Neural crest cell (in vitro differentiated cells): ENCODE measurements around the gene DENND6B. TPM values are rescaled to one million over a fixed set of nuclear protein-coding genes. Genes with fewer than 3 reads are reported as not detected.

Experiments
- DNase-seq: peaks from one replicate; pipeline ENCODE4 v3.0.0; 2021; ENCODE audit warnings: low read depth, mixed read lengths, low spot score
- H3K27ac Mint-ChIP-seq: one replicate; pipeline ENCODE4 v1.8.0; 2021; ENCODE audit warnings: mild to moderate bottlenecking, mixed read lengths; ENCODE audit not compliant: unreplicated experiment
- H3K27me3 Mint-ChIP-seq: 2 replicates; pipeline ENCODE4 v1.8.0; 2021; ENCODE audit warnings: low read depth, mild to moderate bottlenecking, mixed read lengths
- H3K36me3 Mint-ChIP-seq: 2 replicates; pipeline ENCODE4 v1.8.0; 2021; ENCODE audit warnings: low read depth, mild to moderate bottlenecking, mixed read lengths
- H3K4me1 Mint-ChIP-seq: 2 replicates; pipeline ENCODE4 v1.8.0; 2021; ENCODE audit warnings: mixed read lengths
- H3K4me3 Mint-ChIP-seq: one replicate; pipeline ENCODE4 v1.8.0; 2021; ENCODE audit warnings: mild to moderate bottlenecking, mixed read lengths
- H3K9me3 Mint-ChIP-seq: 2 replicates; pipeline ENCODE4 v1.8.0; 2021; ENCODE audit warnings: mixed read lengths
- CTCF ChIP-seq: fragments of 200-600 bp; sonication (generic); conservative IDR thresholded peaks from 2 replicates; pipeline ENCODE4 v1.5.0; 2021; ENCODE audit warnings: antibody characterized with exemption, mild to moderate bottlenecking
- total RNA-seq: library from RNA; stranded (reverse); gene quantifications from 2 replicates; pipeline ENCODE4 v1.2.1, GENCODE V29; 2021

DENND6B gene
- total RNA-seq, 1 donor from 2014 or later, result 22.0 TPM

- Mint-ChIP-seq H3K4me1 (peaks cover 5% of the 10 kb centered on the region), H3K9me3 (no peaks in the 10 kb centered on the region), H3K27me3 (peaks cover 20% of the 10 kb centered on the region), H3K36me3 (no peaks in the 10 kb centered on the region), H3K4me3 (peak overlapping the region; percentile 61), H3K27ac (no peak overlapping the region)
- no peak for DNase-seq
- no peak for TF ChIP-seq CTCF
Observed at GRCh38 chr22:50264946-50265669, 61.7 kb downstream of the DENND6B start.

GRCh38 chr22:50264104-50264745 is 62.6 kb downstream of the DENND6B start:
- peak overlapping the region; percentile 49 for H3K4me3 Mint-ChIP-seq

GRCh38 chr22:50262973-50263617 is 63.7 kb downstream of the DENND6B start:
- no peak overlapping the region for H3K27ac Mint-ChIP-seq
- no peak overlapping the region for H3K4me3 Mint-ChIP-seq
- no peak for DNase-seq
- H3K9me3 Mint-ChIP-seq, result no peaks in the 10 kb centered on the region
- peaks cover 5% of the 10 kb centered on the region for H3K27me3 Mint-ChIP-seq
- TF ChIP-seq CTCF, result no peak
- H3K4me1 Mint-ChIP-seq, result peaks cover 5% of the 10 kb centered on the region
- no peaks in the 10 kb centered on the region for H3K36me3 Mint-ChIP-seq

More at GRCh38 chr22:50264104-50264745, 62.6 kb downstream of the DENND6B start:
- no peak for DNase-seq
- no peaks in the 10 kb centered on the region for H3K36me3 Mint-ChIP-seq
- H3K9me3 Mint-ChIP-seq, result no peaks in the 10 kb centered on the region
- peaks cover 5% of the 10 kb centered on the region for H3K4me1 Mint-ChIP-seq
- no peak for TF ChIP-seq CTCF
- no peak overlapping the region for H3K27ac Mint-ChIP-seq
- peaks cover 16% of the 10 kb centered on the region for H3K27me3 Mint-ChIP-seq

GRCh38 chr22:50262460-50262911 is 64.3 kb downstream of the DENND6B start:
- H3K4me3 Mint-ChIP-seq, result peak overlapping the region; percentile 81
- no peak for TF ChIP-seq CTCF
- no peak for DNase-seq
- no peaks in the 10 kb centered on the region for H3K36me3 Mint-ChIP-seq
- H3K9me3 Mint-ChIP-seq, result no peaks in the 10 kb centered on the region
- H3K4me1 Mint-ChIP-seq, result peaks cover 5% of the 10 kb centered on the region
- H3K27ac Mint-ChIP-seq, result no peak overlapping the region
- H3K27me3 Mint-ChIP-seq, result peaks cover 3% of the 10 kb centered on the region

DNA sequence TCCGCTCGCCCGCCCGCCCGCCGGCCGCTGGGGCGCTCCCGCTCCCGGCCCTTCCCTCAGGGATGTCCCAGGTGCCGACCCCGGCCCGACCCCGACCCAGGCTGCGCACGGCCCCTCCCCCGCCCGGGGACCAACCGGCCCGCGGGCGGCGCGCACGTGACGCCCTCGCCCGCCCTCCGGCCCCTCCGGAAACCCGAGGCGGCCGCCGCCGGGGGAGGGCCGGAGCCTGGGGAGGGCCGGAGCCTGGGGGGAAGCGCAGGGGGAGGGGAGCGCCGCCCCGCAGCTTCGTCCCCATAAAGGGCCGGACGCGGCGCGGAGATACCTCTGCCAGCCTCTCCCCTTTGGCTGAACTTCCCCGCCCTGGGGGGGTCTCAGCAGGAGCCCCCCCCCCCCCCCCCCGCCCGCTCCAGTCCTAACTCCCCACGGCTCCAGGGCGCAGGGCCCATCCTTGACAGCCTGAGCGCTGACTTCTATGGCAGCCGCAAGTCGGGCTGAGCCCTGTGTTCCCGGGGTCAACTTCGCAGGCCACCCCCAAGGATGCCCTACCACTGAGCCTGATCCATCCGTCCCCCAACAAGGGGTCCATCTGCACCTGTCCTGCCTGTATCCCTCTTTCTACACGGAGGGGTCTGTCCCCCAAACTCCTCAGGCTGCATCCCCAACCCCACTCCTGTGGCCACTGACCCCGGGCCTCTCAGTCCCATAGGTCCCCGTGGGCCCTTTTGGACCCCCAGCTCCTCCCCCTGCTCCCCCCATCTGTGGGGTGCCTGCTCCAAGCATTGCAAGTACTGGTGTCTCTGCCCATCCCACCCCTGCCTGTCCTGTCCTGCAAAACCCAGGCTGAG is 65.0 kb downstream of the DENND6B start, which contains the start of gene MAPK12:
MAPK12 (minus strand) TSS at position 69 of the 845 bp plus-strand sequence. CDS start 174 bp downstream, outside the sequence.
- Mint-ChIP-seq H3K4me3 (peak within 1 kb of the TSS; percentile 81), H3K27me3 (peaks cover 3% of the 10 kb centered on the region), H3K9me3 (no peaks in the 10 kb centered on the region), H3K36me3 (no peaks in the 10 kb centered on the region), H3K27ac (no peak within 1 kb of the TSS), H3K4me1 (peaks cover 5% of the 10 kb centered on the region)
- no peak for DNase-seq
- no peak for TF ChIP-seq CTCF
